Fibroblast of lung (primary cell): ENCODE data around the gene PRDX5. TPM values are rescaled to one million over a fixed set of nuclear protein-coding genes. Genes with fewer than 3 reads are reported as not detected.

Experiments
- DNase-seq, 2 donors: peaks; one replicate each; pipeline versions ENCODE4 v3.0.0 to v3.0.0-alpha.2; 2010; ENCODE audit warnings: low read depth in 2 of 2
- H2AFZ ChIP-seq: 2 replicates; pipeline ENCODE4 v1.5.1; 2012; ENCODE audit warnings: low read length, control low read depth, inconsistent platforms
- H3K27ac ChIP-seq: 2 replicates; pipeline ENCODE4 v1.5.1; 2011; ENCODE audit warnings: low read length, control low read depth; ENCODE audit not compliant: insufficient read depth
- H3K27me3 ChIP-seq: 2 replicates; pipeline ENCODE4 v1.5.1; 2011; ENCODE audit warnings: mild to moderate bottlenecking, low read length; ENCODE audit not compliant: control insufficient read depth, insufficient read depth
- H3K36me3 ChIP-seq: 2 replicates; pipeline ENCODE4 v1.5.1; 2011; ENCODE audit warnings: low read length; ENCODE audit not compliant: control insufficient read depth, insufficient read depth
- H3K4me1 ChIP-seq: 2 replicates; pipeline ENCODE4 v1.5.1; 2011; ENCODE audit warnings: low read length; ENCODE audit not compliant: control insufficient read depth, insufficient read depth; ENCODE audit errors: extremely low read depth
- H3K4me2 ChIP-seq: 2 replicates; pipeline ENCODE4 v1.5.1; 2011; ENCODE audit warnings: low read length, control low read depth; ENCODE audit not compliant: insufficient read depth; ENCODE audit errors: extremely low read depth
- H3K4me3 ChIP-seq, 4 experiments: fragments of 200-600 bp in 1 of 4; sonication (generic) in 1 of 4; replicated peaks in 1 of 4; 2 replicates each; pipeline ENCODE4 v1.5.1; 2011 to 2016; ENCODE audit warnings: low read length in 4 of 4, low read depth in 3 of 4, mild to moderate bottlenecking in 3 of 4, control low read depth in 2 of 4, inconsistent platforms in 1 of 4, mixed read lengths in 1 of 4; ENCODE audit not compliant: insufficient read depth in 1 of 4; ENCODE audit errors: control extremely low read depth in 1 of 4
- H3K79me2 ChIP-seq: 2 replicates; pipeline ENCODE4 v1.5.1; 2012; ENCODE audit warnings: mild to moderate bottlenecking, low read length, inconsistent platforms; ENCODE audit not compliant: control insufficient read depth, insufficient read depth
- H3K9ac ChIP-seq: 2 replicates; pipeline ENCODE4 v1.5.1; 2011; ENCODE audit warnings: mild to moderate bottlenecking, low read length, control low read depth; ENCODE audit not compliant: insufficient read depth
- H3K9me3 ChIP-seq: 2 replicates; pipeline ENCODE4 v1.5.1; 2012; ENCODE audit warnings: low read depth, low read length; ENCODE audit not compliant: control insufficient read depth, insufficient read depth
- H4K20me1 ChIP-seq: 2 replicates; pipeline ENCODE4 v1.5.1; 2011; ENCODE audit warnings: low read length; ENCODE audit not compliant: control insufficient read depth, insufficient read depth; ENCODE audit errors: extremely low read depth
- CTCF ChIP-seq, 2 donors: IDR thresholded peaks in 1 of 2; conservative IDR thresholded peaks in 1 of 2; 1 replicate in 1 of 2; 2 replicates in 1 of 2; pipeline ENCODE4 v1.5.1; 2011 to 2012; ENCODE audit warnings: low read length in 2 of 2, control low read depth in 1 of 2, inconsistent platforms in 1 of 2, low read depth in 1 of 2, mild to moderate bottlenecking in 1 of 2
- EZH2 ChIP-seq: IDR thresholded peaks from 2 replicates; pipeline ENCODE4 v1.5.1; 2012; ENCODE audit warnings: low read length, control low read depth, mild to moderate bottlenecking; ENCODE audit errors: missing control alignments
- polyA plus RNA-seq, 2 donors: library from polyadenylated mRNA; depleted of rRNA in 1 of 2; stranded (reverse) in 1 of 2; unstranded in 1 of 2; fragments of >200 nt; gene quantifications; 2 replicates each; pipeline ENCODE4 v1.2.1, GENCODE V29; 2011 to 2012; ENCODE audit warnings: missing spikeins in 1 of 2
- total RNA-seq: library from RNA; depleted of rRNA; stranded (reverse); fragments of >200 nt; gene quantifications from 2 replicates; pipeline ENCODE4 v1.2.1, GENCODE V29; 2014

The PRDX5 gene
- total and polyA plus RNA-seq, 2 donors (not counting 1 experiment from before 2014, with no cell fraction given) = 319 to 431 TPM

DNA sequence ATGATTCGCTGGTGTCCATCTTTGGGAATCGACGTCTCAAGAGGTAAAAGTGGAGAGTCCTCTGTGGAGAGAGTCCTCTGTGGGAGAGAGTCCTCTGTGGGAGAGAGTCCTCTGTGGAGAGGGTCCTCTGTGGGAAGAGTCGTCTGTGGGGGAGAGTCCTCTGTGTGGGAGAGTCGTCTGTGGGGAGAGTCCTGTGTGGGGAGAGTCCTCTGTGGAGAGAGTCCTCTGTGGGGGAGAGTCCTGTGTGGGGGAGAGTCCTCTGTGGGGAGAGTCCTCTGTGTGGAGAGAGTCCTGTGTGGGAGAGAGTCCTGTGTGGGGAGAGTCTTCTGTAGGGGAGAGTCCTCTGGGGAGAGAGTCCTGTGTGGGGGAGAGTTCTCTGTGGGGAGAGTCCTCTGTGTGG is 3.1 kb downstream of the PRDX5 start:
- Histone ChIP-seq H3K4me1 (no peaks in the 10 kb centered on the region), H3K9me3 (no peaks in the 10 kb centered on the region), H4K20me1 (no peaks in the 10 kb centered on the region), H3K4me3 (no peak overlapping the region), H3K36me3 (peaks cover 5% of the 10 kb centered on the region), H3K4me2 (no peak overlapping the region), H3K27ac (no peak overlapping the region), H3K9ac (no peak overlapping the region), H3K79me2 (peaks cover 12% of the 10 kb centered on the region), H3K27me3 (no peaks in the 10 kb centered on the region), H2AFZ (no peak overlapping the region)
- TF ChIP-seq EZH2 (no peak), CTCF (conservative IDR thresholded peaks at IDR 0.05 in 1 of 2, IDR thresholded peaks at IDR 0.05 in 1 of 2; ENCODE audit: low read depth in 1 of 2, low read length in 2 of 2) (no peak)
- DNase-seq = no peak

GRCh38 chr11:64321533-64321932 is 3.6 kb downstream of the PRDX5 start:
- H3K79me2 ChIP-seq = peaks cover 8% of the 10 kb centered on the region
- H3K36me3 ChIP-seq = peaks cover 5% of the 10 kb centered on the region
- no peaks in the 10 kb centered on the region for H4K20me1 ChIP-seq
- DNase-seq = peak in 1 of 2 donors; percentile 76
- H3K4me2 ChIP-seq = no peak overlapping the region
- no peak overlapping the region for H2AFZ ChIP-seq
- H3K9ac ChIP-seq = no peak overlapping the region
- no peaks in the 10 kb centered on the region for H3K9me3 ChIP-seq
- TF ChIP-seq CTCF (conservative IDR thresholded peaks at IDR 0.05 in 1 of 2, IDR thresholded peaks at IDR 0.05 in 1 of 2; ENCODE audit: low read depth in 1 of 2, low read length in 2 of 2) (no peak), EZH2 (no peak)
- no peak overlapping the region for H3K4me3 ChIP-seq
- H3K4me1 ChIP-seq = no peaks in the 10 kb centered on the region
- H3K27ac ChIP-seq = no peak overlapping the region
- H3K27me3 ChIP-seq = no peaks in the 10 kb centered on the region

DNA sequence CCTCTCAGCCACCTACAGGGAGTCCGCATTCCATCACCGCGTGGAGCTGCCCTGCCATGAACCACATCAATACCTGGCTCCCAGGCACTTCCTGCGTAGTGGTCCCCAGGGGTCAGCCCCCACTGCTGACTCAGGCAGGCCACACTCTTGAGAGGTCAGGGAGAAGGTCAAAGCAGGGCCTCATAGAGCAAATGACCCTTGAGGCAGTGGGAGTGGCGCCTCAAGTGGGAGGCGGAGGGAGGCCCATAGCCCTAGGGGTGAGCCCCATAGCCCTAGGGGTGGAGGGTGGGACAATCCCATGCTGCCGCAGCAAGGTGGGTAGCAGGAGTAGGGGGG is 5.0 kb downstream of the PRDX5 start:
- Histone ChIP-seq H3K36me3 (peaks cover 5% of the 10 kb centered on the region), H3K79me2 (peaks cover 4% of the 10 kb centered on the region), H3K27me3 (no peaks in the 10 kb centered on the region), H3K27ac (no peak overlapping the region), H3K9me3 (no peaks in the 10 kb centered on the region), H3K4me2 (no peak overlapping the region), H3K9ac (no peak overlapping the region), H4K20me1 (no peaks in the 10 kb centered on the region), H3K4me1 (no peaks in the 10 kb centered on the region), H2AFZ (no peak overlapping the region), H3K4me3 (no peak overlapping the region)
- TF ChIP-seq CTCF (conservative IDR thresholded peaks at IDR 0.05 in 1 of 2, IDR thresholded peaks at IDR 0.05 in 1 of 2; ENCODE audit: low read depth in 1 of 2, low read length in 2 of 2) (no peak), EZH2 (no peak)
- no peak for DNase-seq
